Pulmonary artery endothelial cell (primary cell): Measurements from ENCODE around the gene UTS2R. TPM values are rescaled to one million over a fixed set of nuclear protein-coding genes. Genes with fewer than 3 reads are reported as not detected.

Experiments used
- DNase-seq: peaks from one replicate; pipeline ENCODE4 v3.0.0-alpha.2; 2011; ENCODE audit warnings: low read depth, low spot score
- total RNA-seq: library from RNA; depleted of rRNA; stranded (reverse); fragments of >200 nt; gene quantifications from 2 replicates; pipeline ENCODE4 v1.2.3, GENCODE V29; 2014

UTS2R gene
- total RNA-seq = not detected in 2 replicates

DNA sequence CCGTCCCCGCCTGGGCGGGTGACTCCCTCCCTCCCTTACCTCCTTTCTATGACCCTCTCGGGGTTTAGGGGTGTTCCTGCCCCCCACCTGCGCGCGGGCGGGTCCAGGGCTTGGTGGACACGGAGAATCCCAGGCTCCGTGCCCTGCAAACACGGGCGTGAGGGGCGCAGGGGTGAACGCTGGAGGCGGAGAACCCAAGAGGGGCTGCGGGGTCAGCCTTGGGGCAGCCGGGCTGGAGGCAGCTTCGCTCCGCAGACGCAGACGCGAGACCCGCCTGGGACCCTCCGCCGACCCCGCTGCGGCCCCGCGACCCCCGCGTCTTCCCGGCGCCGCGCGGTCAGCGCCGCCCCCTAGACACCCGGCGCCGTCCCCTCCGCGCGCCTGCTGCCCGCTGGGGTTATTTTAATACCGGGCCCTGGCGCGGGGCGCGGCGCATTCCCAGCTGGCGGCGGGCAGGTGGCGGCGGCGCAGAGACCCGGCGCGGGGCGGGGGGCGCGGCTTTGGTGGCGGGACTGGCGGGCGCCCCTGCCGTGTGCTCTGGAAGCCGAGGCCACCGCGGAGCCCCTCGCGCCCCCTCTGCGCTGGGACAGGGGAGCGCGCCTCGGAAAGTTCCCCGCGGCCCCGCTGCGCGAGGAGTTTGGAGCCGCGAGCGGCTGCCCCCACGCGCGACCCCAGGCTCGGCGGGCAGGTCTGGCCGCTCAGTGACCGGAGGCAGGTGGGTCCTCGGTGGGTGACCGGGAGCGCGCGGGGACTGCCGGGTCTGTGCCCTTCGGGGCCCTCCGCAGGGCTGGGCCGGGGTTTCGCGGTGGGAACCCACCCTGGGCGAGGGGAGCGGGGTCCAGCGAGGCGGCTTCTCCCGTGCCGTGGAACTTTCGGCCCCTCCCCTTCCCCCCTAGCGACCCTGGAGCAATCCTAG, at the start of gene UTS2R:
UTS2R (plus strand) TSS at position 433 of the 916 bp plus-strand sequence. CDS start 2,560 bp downstream, outside the sequence.
- no peak for DNase-seq

DNA sequence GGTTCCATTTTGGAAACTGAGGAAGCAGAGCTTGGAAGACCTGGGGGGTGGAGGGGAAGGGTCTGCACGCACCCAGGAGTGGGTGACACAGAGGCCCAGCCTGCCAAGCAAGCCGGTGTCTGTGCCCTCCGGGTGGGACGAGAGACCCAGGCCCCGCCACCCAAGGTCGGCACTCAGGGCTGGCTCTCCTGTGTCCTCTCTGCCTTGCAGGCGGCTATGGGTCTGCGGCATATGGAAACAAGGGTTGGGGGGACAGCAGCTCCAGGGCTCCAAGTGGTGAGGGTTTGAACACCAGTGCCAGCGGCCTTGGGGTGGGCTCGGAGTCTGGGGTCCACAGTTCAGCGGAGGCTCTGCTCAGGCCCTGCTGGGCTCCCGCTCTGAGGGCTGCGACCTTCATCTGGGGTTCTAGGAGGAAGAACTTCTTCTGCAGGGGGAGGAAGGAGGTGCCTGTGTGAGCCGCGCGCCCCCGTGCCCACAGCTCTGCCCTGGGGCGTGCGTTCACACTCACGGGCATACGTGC, 49.6 kb upstream of the UTS2R start:
- no peak for DNase-seq

DNA sequence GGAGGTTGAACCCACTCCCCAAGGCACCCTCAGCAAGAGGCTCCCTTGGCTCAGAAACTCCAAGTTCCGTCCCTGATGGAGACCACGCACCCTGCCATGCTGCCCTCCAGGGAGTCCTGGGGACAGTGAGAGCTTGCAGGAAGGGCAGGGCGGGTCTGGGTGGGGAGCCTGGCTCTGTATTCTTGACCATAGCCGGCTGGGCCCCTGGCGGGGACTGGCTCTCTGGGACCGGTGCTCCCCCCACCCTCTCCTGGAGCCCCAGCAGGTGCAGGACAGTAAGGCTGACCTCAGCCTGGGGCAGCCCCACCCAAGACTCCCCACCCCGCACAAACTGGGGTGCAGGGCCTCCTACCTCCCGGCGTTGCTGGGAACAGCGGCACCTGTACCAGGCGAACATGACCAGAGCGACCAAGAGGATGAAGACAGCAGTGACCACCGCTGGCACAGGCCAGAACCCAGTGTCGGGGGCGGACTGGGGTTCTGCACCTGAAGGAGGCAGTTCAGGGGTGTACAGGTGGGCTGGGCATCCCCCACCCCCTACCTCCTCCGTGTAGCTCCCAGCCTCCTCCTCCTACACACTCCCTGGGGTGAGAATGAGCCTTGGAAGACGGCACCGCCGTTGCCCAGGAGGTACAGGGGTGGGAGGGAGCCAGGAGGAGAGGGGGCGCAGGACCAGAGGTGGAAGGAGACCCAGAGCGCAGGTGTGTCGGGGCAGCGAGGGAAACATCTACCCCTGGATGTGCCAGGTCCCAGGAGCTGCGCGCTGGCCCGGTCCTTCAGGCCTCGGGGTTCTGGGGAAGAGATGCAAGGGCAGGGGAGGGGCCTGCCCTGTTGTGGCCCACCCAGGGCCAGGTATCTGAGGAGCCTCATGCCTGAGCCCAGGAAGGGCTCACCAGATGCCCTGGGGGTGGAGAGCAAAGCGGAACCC, 48.8 kb upstream of the UTS2R start:
- DNase-seq = no peak

DNA sequence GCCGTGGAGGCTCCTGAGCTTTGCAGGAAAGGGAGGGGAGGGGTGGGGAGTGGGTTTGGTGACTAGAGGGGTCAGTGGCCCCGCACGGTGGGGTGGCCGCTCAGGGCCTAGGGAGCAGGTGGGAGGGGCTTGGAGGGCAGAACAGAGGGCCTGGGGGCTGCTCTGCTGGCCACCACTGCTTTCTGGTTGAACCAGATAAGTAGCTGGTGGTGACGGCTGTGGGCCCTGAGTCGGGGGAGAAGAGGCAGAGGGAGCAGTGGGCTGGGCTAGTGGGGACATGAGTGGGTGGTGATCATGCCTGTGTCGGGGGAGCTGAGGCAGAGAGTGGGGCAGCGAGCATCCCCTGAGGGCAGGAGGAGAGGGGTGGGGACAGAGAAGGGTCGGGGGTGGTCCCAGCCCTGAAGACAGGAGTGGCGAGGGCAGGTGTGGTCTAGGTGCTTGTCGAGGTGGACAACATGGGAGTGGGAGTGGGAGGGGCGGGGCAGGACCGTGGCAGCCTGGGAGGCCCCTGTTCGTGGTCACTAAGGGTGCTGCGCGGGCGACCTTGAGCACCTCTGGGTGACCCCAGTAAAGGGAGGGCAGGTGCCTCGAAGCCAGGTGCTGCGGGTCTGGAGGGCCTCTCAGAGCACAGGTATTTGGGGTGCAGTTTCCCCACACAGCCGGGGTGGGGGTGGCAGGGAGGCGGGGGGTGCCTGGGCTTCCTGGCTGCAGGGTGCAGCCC, 47.9 kb upstream of the UTS2R start:
- DNase-seq = no peak

DNA sequence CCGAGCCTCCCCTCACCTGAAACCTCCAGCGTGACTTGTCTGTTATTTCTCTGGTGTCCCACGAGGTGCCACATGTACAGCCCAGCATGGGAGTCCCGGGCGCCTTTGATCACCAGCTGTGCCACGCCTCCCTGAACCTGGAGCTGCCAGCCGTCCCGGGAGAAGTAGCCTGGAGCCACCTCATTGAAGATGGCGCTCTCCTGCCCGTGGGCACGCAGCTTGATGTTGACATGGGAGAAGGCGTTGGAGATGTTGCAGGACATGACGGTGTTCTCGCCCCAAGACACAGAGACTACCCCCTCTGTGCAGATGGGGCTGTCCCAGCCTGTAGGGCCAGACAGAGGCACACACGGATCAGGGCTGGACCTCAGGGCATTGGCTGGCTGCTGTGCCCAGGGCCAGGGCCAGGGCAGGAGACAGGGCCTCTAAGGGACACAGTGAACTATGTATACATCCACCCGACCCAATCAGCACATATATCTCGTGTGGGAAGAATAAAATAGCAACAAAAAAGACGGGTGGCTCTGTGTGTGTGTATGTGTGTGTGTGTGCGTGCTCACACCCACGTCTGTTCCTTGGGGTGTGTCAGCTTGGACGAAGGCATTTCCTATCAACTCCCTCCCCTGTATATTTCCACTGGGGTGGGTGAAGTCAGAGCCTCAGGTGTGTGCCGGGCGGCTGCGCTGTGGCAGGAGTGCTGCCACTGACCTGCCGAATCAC, 46.8 kb upstream of the UTS2R start:
- DNase-seq = no peak

DNA sequence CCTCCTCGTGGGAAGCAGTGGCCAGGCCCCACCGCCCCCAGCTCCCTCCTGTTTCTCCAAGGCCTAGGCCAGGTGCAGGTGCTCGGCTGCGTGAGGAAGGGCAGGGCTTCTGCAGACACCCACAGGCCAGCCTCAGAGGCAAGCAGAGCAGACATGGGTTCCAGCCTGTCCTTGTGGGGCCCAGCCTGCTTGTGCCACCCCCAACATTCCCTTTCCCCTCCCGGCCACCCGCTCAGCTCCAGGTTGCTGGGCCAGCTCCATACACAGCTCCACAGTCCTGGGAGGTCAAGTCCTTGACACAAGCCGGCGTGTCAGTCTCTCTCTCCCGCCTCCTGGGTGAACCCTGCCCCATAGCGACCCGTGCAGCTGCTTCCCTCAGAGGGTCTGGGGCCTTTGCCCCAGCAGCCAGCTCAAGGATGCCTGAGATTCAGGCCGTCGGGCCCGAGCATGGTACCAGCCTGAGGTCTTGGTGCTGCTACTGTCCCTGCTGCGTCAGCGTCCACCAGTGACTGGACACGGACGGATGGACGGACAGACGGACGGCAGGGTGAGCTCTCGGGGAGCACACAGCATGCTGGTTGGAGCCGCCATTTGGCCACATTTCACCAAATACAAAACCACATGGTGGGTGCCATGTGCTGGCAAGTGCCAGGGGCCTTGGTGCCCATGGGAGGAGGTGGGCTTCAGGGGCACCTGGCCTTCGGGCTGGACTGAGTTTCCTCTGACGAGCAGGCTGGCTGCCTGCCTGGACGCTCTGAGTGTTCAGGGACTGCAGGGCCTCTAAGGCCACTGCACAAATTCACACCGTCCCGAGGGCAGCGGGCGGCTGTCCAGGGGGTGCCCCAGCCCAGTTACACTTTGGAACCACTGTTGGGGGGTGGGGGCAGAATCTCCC, 46.0 kb upstream of the UTS2R start:
- no peak for DNase-seq

DNA sequence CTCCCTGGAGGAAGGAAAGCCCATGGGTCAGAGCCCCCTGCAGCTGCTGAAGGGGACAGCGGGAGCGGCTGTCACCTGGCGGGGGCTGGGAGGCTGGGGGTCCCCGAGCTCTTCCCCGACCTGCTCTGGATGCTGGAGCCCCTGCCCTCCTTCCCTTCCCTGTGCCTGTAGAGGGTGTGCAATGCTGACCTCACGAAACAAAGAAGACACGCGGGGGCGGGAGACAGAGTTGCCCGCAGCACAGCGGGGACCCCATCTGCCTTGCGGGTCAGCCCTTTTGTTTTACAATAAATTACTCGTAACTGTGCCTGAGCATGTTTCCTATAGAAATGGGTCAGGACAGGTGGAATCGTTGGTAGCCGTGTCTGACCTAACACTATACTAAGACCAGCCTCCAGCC, 44.3 kb upstream of the UTS2R start:
- DNase-seq = no peak

DNA sequence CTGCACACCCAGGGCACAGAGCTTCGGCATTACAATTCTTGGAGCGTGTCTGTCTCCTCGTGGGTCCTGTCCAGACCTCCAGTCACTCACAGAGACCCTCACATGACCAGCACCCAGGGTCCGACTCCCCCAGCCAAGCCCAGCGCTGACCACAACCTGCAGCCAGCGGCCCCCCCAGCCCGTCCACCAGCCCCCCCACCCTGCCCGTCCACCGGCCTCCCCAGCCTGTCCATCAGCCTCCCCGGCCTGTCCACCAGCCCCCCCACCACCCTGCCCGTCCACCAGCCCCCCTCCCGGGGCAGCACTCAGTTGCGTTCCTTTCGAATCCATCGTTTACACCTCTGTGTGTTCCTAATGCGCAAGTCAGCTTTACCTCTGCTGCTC, 43.8 kb upstream of the UTS2R start:
- no peak for DNase-seq

DNA sequence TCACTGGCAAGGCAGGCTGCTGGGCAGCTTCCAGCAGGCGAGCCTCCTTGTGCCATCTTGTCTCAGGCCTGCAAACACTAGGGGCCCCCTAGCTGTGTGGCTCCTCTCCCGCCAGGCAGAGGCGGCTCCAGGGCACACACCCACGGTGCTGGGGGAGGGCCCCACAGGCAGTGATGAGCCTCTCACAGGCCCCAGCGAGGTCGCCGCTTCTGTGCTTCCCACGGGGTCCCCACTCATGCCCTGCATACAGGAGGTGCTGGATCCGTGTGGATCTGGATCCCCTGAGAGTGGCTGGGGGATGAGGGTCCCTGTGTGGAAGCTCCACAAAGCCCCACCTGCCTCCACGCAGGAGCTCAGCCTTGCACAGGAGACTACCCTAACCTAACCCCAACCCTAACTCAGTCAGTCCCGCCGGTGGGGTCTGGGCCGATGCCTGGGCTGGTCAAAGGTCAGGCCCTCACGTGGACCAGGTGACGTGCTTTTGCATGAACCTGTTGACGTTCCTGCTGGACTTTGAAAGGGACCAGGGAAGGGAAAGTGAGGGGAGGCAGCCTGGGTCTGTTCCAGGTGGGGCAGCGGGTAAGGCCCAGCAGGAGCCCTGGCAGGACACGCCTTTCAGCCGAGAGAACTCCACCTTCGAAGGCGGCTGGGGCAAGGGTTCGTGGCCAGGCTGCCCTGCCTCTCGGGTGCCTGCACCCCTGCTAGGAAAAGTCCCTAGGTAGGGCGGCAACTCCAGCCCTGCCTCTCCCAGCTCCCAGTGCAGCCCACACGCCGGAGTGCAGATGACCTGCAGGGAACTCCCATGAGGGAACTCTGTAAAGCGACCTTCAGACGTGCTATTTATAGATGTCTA, 43.2 kb upstream of the UTS2R start:
- DNase-seq = no peak

DNA sequence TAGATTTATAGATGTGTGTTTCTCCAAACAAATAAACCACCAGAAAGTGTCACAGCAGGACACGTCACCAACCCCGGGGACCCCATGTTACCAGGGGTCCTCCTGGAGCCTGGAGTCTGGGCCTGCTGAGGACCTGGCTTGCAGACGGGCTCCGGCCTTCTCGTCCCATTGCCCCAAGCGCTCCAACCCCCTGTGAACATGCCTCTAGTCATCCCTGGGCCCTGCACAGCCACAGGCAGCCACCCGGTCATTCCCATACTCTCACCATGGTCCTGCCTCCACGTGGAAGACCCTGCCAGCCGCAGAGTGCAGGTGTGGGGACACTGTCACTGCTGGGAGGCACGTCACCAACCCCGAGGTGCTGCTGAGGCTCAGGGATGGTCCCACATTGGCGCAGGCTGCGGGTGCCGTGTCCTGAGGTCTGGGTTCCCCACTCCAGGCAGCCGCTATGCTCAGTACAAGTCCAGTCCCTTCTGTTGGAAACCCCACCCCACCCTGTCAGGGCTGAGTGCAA, 42.5 kb upstream of the UTS2R start:
- no peak for DNase-seq

DNA sequence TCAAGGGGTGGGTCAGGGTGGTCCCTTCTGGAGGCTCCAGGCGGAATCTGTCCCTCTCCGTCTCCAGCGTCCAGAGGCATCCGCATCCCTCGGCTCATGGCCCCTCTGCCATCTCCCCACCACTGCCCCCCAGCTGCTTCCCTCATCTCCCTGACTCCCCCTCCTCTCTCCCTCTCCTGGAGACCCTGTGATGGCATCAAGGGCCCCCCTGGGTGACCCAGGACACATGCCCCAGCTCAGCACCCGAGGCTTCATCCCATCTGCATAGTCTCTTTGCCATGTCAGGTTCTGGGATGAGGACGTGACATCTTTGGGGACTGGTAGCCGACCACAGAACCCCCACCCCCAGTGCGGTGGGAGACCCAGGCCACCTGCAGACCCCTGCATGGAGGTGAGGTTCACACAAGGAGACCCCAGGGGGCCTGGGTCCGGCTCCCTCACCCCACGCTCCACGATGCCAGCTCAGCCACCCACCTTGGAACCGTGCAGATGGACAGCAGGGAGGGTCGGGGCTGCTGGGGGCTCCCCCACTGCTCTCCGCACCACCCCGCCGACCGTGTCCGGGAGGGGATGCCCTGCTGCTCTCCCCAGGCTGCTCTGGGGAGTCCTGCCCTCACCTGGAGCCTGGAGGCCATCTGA, 41.8 kb upstream of the UTS2R start:
- no peak for DNase-seq

DNA sequence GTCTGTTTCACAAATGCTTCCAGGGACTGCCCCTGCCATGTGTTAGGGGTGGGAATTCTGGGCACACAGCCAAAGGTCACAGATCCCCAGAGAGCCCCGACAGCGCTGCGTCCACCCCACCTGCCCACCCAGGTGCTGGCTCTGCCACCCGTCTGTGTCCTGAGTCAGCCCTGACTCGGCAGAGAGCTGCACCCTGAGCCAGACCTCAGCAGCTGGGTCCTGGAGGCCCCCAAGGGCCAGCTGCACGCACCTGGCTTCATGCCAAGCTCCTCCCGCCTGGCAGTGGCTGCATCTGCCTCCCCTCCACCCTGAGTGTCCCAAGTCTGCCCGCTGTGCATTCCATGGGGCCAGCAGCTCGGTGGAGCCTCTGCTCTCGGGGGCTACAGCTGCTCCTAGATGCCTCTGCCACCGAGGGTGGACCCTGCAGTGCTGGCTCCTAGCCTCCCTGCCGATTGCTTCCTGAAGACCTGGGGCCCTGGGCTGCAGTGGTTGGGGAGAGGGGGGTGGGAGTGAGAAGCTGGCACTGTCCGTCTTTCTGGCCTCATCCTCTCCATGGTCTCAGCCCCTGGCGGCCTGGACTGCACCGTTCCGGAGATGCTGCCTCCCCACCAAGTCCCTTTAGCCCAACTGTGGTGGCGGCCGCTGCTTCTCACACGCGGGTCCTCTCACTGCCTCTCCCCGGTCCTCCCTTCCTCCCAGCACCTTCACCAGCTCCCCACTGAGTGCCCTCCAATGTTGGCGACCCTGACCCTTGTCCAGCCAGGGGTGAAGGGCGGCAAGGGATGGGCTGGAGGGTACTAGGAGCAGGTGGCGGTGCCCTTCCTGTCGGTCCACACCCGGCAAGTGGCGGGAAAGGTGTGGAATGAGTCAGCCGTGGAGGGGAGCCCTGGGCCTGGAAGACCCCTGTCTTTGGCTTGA, 41.0 kb upstream of the UTS2R start:
- DNase-seq = no peak

DNA sequence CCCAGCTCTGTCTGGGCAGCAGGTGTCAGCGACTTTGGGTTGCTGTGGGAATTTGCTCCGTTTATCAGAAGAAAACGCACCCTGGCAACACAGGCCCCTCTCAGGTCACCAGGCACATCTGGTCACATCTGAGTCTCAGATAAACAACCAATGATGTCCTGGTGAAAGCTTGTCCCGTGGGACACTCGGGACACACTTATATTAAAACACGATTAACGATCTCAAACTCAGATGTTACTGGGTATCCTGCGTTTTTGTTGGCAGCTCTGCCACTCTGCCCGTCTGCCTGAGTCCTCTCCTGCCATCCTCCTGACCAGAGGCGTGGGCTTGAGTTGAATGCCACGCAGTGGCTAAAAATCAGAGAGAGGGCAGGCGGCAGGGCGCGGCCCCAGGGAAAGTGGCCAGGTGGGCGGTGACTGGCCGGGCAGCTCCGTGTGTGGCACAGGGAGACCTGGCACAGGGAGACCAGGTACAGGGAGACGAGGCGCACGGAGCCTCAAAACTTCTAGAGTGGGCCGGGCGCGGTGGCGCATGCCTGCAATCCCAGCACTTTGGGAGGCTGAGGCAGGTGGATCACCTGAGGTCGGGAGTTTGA, 40.1 kb upstream of the UTS2R start:
- no peak for DNase-seq

DNA sequence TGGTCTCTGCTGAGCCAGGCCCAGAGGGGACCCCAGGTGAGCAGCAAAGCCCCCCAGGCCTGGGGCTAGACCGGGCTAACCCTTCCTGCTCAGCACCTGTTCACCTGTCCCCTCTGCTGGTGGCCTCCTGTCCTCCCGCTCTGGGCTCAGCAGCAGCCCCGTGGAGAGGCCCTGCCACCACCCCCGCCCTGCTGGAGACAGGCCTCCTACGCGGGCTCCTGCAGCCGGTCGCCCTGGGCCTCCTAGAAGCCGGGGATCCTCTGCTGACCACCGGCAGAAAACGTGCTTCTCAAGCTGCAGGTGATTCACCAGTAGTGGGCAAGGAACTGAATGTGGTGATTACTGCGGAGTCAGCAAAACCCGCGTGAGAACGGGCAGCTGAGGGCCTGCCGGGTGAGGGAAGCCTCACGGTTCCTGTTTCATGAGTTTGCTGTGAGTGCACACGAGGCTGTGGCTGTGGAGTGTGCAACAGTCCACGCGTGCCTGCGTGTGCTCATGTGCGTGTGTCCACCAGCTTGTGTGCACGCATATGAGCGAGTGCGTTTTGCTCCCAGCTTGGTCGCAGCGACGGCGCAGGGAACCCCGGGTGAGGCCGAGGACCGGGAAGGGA, 38.8 kb upstream of the UTS2R start:
- no peak for DNase-seq

DNA sequence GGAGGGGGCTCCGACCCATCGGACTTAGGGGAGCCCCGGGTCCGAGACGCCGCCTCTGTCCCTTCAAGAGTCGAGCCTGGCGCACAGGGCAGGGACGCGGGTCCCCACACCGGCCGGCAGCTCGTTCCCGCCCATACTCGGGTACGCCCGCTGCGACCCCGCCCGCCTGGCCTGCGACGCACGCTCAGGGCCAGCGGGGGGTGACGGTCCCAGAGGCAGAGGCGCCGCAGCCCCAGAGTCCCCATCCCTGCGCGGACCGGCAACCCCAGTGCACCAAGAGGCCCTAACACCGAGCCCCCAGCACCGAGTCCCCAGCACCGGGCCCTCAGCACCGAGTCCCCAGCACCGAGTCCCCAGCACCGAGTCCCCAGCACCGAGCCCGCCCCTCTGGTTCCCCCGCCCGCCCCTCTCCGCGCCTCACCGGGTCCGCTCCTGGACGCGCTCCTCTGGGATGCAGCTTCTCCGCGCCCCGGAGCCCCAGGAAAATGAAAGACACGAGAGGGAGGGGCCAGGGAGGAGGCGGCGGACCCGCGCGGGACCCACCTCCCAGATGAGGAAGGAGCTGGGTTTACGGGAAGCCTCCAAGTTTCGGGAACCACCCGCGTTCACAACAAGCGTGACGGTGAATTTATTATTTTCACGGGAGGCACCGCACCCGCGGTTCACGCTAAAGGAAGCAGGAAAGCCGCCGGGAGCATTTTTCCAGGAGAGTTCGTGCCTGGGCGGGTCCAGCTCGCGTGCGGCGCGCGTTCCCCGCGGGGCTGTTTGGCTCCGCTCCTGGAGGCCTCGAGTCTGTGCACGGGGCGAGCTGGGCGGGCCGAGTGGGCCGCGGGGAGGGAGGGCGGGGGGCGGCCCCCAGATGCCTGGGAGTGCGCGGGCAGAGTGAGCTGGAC, 38.0 kb upstream of the UTS2R start, which contains the start of gene SECTM1:
SECTM1 (minus strand) TSS at position 488 of the 893 bp plus-strand sequence. CDS start 6,526 bp downstream, outside the sequence.
- DNase-seq = no peak
